ENCODE data around the gene ZSCAN5C.

The ZSCAN5C gene

DNA sequence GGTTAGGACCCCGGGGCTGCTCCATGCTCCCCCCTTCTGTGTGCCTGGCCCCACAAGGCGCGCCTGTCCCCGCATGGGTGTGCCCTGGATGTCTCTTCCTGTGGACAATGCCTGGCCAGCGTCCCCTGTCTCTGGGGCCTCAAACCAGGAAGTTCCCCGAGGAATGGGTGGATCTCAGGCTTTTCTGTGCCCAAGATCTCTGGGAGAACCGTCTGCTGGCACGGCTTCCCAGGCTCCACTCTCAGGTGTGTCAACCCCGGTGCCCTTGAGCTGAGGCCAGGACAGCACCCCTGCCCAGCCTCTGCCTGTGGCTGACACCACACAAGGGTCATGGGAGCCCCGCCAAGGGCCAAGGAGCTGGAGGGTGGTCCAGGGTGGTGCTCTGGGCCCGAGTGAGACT, 45.3 kb upstream of the ZSCAN5C start:
- TF ChIP-seq, protein P1, sequence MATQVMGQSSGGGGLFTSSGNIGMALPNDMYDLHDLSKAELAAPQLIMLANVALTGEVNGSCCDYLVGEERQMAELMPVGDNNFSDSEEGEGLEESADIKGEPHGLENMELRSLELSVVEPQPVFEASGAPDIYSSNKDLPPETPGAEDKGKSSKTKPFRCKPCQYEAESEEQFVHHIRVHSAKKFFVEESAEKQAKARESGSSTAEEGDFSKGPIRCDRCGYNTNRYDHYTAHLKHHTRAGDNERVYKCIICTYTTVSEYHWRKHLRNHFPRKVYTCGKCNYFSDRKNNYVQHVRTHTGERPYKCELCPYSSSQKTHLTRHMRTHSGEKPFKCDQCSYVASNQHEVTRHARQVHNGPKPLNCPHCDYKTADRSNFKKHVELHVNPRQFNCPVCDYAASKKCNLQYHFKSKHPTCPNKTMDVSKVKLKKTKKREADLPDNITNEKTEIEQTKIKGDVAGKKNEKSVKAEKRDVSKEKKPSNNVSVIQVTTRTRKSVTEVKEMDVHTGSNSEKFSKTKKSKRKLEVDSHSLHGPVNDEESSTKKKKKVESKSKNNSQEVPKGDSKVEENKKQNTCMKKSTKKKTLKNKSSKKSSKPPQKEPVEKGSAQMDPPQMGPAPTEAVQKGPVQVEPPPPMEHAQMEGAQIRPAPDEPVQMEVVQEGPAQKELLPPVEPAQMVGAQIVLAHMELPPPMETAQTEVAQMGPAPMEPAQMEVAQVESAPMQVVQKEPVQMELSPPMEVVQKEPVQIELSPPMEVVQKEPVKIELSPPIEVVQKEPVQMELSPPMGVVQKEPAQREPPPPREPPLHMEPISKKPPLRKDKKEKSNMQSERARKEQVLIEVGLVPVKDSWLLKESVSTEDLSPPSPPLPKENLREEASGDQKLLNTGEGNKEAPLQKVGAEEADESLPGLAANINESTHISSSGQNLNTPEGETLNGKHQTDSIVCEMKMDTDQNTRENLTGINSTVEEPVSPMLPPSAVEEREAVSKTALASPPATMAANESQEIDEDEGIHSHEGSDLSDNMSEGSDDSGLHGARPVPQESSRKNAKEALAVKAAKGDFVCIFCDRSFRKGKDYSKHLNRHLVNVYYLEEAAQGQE (IDR thresholded peaks at IDR 0.05; ENCODE audit: insufficient read depth in 1 of 2, low read depth in 2 of 2, low read length in 2 of 2), result no peak
- no peak for TF ChIP-seq SIN3A (IDR thresholded peaks at IDR 0.05; ENCODE audit: borderline replicate concordance, insufficient read depth, low read length)
- TF ChIP-seq POLR2AphosphoS5 (IDR thresholded peaks at IDR 0.05; ENCODE audit: low read depth, low read length), result no peak
- no peak for TF ChIP-seq TAF1 (IDR thresholded peaks at IDR 0.05; ENCODE audit: borderline replicate concordance, insufficient read depth, low read length)
- no peak for TF ChIP-seq FOXP2 (optimal IDR thresholded peaks at IDR 0.05; ENCODE audit: borderline replicate concordance, extremely low read depth, extremely low read length, insufficient read depth)

DNA sequence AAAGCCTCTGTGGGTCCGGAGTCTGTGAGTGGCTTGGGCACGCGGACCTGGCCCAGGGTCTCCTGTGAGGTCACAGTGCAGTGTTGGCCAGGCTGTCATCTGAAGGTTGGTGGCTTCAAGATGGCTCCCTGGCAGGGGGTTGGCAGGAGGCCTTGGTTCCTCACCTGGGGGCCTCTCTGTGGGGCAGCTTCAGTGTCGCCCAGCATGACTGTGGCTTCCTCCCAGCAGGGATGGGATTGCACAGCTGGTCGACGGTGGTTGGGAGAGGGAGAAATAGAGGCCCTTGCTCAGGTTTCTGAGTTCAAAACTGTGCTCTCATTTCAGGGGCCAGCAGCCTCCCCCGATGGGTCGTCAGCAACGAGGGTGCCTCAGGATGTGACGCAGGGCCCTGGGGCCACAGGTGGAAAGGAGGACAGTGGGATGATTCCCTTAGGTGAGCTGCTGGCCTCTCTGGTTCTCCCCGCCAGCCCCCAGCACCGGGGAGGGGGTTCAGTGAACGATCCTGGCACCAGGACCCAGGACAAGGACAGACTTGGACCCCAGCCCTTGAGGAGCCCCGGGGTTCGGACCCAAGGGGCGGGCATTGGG, 43.8 kb upstream of the ZSCAN5C start:
- TF ChIP-seq FOXP2 (optimal IDR thresholded peaks at IDR 0.05; ENCODE audit: borderline replicate concordance, extremely low read depth, extremely low read length, insufficient read depth) (no peak), SIN3A (IDR thresholded peaks at IDR 0.05; ENCODE audit: borderline replicate concordance, insufficient read depth, low read length) (no peak), TAF1 (IDR thresholded peaks at IDR 0.05; ENCODE audit: borderline replicate concordance, insufficient read depth, low read length) (no peak), POLR2AphosphoS5 (IDR thresholded peaks at IDR 0.05; ENCODE audit: low read depth, low read length) (no peak)
- TF ChIP-seq, protein P1 (IDR thresholded peaks at IDR 0.05; ENCODE audit: insufficient read depth in 1 of 2, low read depth in 2 of 2, low read length in 2 of 2), result no peak

DNA sequence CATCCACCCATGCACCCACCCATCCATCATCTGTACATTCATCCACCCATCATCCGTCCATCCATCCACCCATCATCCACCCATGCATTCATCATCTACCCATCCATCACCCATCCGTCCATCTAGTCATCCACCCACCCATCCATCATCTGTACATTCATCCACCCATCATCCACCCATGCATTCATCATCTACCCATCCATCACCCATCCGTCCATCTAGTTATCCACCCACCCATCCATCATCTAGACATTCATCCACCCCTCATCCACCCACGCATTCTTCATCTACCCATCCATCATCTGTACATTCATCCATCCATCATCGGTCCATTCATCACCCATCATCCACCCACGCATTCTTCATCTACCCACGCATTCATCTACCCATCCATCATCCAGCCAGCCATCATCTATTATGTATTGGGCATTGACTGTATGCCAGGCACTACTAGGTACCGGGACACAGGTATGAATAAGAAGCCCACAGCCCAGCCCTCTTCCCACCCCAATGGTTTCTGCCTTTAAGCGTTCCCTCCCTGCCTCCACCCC, 43.0 kb upstream of the ZSCAN5C start:
- TF ChIP-seq TAF1 (IDR thresholded peaks at IDR 0.05; ENCODE audit: borderline replicate concordance, insufficient read depth, low read length), result no peak
- TF ChIP-seq POLR2AphosphoS5 (IDR thresholded peaks at IDR 0.05; ENCODE audit: low read depth, low read length), result no peak
- TF ChIP-seq FOXP2 (optimal IDR thresholded peaks at IDR 0.05; ENCODE audit: borderline replicate concordance, extremely low read depth, extremely low read length, insufficient read depth), result no peak
- TF ChIP-seq SIN3A (IDR thresholded peaks at IDR 0.05; ENCODE audit: borderline replicate concordance, insufficient read depth, low read length), result no peak
- TF ChIP-seq, protein P1 (IDR thresholded peaks at IDR 0.05; ENCODE audit: insufficient read depth in 1 of 2, low read depth in 2 of 2, low read length in 2 of 2), result no peak

DNA sequence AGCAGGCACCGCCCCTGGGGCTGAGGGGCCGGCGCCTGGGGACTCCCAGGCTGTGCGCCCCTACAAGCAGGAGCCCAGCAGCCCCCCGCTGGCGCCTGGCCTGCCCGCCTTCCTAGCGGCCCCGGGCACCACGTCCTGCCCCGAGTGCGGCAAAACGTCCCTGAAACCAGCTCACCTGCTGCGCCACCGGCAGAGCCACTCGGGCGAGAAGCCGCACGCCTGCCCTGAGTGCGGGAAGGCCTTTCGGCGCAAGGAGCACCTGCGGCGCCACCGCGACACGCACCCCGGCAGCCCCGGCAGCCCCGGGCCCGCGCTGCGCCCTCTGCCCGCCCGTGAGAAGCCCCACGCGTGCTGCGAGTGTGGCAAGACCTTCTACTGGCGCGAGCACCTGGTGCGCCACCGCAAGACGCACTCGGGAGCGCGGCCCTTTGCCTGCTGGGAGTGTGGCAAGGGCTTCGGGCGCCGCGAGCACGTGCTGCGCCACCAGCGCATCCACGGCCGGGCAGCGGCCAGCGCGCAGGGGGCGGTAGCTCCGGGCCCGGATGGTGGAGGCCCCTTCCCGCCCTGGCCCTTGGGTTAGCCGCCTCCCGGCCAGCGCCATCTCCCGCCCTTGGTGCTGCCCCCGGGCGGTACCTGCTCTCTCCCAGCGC, 42.3 kb upstream of the ZSCAN5C start:
- TF ChIP-seq FOXP2 (optimal IDR thresholded peaks at IDR 0.05; ENCODE audit: borderline replicate concordance, extremely low read depth, extremely low read length, insufficient read depth) (no peak), TAF1 (IDR thresholded peaks at IDR 0.05; ENCODE audit: borderline replicate concordance, insufficient read depth, low read length) (no peak), SIN3A (IDR thresholded peaks at IDR 0.05; ENCODE audit: borderline replicate concordance, insufficient read depth, low read length) (no peak), POLR2AphosphoS5 (IDR thresholded peaks at IDR 0.05; ENCODE audit: low read depth, low read length) (no peak)
- TF ChIP-seq, protein P1 (IDR thresholded peaks at IDR 0.05; ENCODE audit: insufficient read depth in 1 of 2, low read depth in 2 of 2, low read length in 2 of 2), result no peak
